Caco-2 (cell line): ENCODE data around the gene COL26A1. TPM values are rescaled to one million over a fixed set of nuclear protein-coding genes. Genes with fewer than 3 reads are reported as not detected.
A peak's percentile ranks its signal among the peaks of the same experiment; 100 is the strongest.

Source experiments
- BruUV-seq: library from RNA; stranded (reverse); fragments of 400-500 nt; replicated peaks from 2 replicates; lab custom pipeline; 2021; lab: Mats Ljungman, UMichigan
- CTCF ChIA-PET: fragments of 300-600 bp; sonication (Branson Sonifier 250); formaldehyde crosslinking; loops from one replicate; lab custom pipeline; 2022; ENCODE audit warnings: antibody characterized with exemption; lab: Charles Lee
- POLR2A ChIA-PET: fragments of 300-600 bp; sonication (Branson Sonifier 250); formaldehyde crosslinking; loops from one replicate; lab custom pipeline; 2022; ENCODE audit warnings: antibody characterized with exemption; lab: Charles Lee
- DNase-seq, 2 experiments: peaks; one replicate each; pipeline versions ENCODE4 v3.0.0 to v3.0.0-alpha.2; 2020 to 2022
- H3K27me3 ChIP-seq: replicated peaks from 2 replicates; pipeline ENCODE4 v1.6.0; 2011; ENCODE audit warnings: low read length; ENCODE audit not compliant: control insufficient read depth, insufficient read depth
- H3K36me3 ChIP-seq: 2 replicates; pipeline ENCODE4 v1.5.1; 2011; ENCODE audit warnings: low read length; ENCODE audit not compliant: control insufficient read depth, insufficient read depth
- H3K4me1 ChIP-seq: fragments of 250-450 bp; sonication (Bioruptor Pico); 2 replicates; pipeline ENCODE4 v1.5.1; 2020; ENCODE audit warnings: mild to moderate bottlenecking
- H3K4me3 ChIP-seq: 2 replicates; pipeline ENCODE4 v1.5.1; 2011; ENCODE audit warnings: low read depth, mild to moderate bottlenecking, control low read depth, low read length
- H3K9me3 ChIP-seq: fragments of 250-450 bp; sonication (Bioruptor Pico); 2 replicates; pipeline ENCODE4 v1.5.1; 2020; ENCODE audit warnings: mild to moderate bottlenecking, moderate library complexity
- H3K27ac Mint-ChIP-seq: one replicate; pipeline ENCODE4 v1.8.0; 2022; ENCODE audit warnings: mixed read lengths; ENCODE audit not compliant: unreplicated experiment
- H3K27me3 Mint-ChIP-seq: one replicate; pipeline ENCODE4 v1.8.0; 2022; ENCODE audit warnings: mixed read lengths; ENCODE audit not compliant: insufficient read depth, unreplicated experiment
- H3K36me3 Mint-ChIP-seq: one replicate; pipeline ENCODE4 v1.8.0; 2022; ENCODE audit warnings: mild to moderate bottlenecking, mixed read lengths; ENCODE audit not compliant: insufficient read depth, unreplicated experiment
- H3K4me1 Mint-ChIP-seq: one replicate; pipeline ENCODE4 v1.8.0; 2022; ENCODE audit warnings: low read depth, mixed read lengths; ENCODE audit not compliant: unreplicated experiment
- H3K4me3 Mint-ChIP-seq: one replicate; pipeline ENCODE4 v1.8.0; 2022; ENCODE audit warnings: mild to moderate bottlenecking, moderate library complexity, mixed read lengths; ENCODE audit not compliant: unreplicated experiment
- H3K9me3 Mint-ChIP-seq: one replicate; pipeline ENCODE4 v1.8.0; 2022; ENCODE audit warnings: mixed read lengths; ENCODE audit not compliant: unreplicated experiment
- intact Hi-C: fragments of 100-400 bp; cut with micrococcal nuclease; formaldehyde crosslinking; loops from one replicate; pipeline ENCODE4 v1.10.0; 2022; ENCODE audit not compliant: unreplicated experiment
- total RNA-seq: library from RNA; stranded (reverse); gene quantifications from 2 replicates; pipeline ENCODE4 v1.2.3, GENCODE V29; 2022
- TF ChIP-seq, protein P1 (sequence below), 2 experiments: fragments of 200-600 bp in 1 of 2; IDR thresholded peaks; 1 replicate in 1 of 2; 2 replicates in 1 of 2; pipeline versions ENCODE4 v1.5.1 to v1.8.0; 2011 to 2022; ENCODE audit warnings: antibody characterized with exemption in 1 of 2, control low read depth in 1 of 2, inconsistent platforms in 1 of 2, low read depth in 1 of 2, low read length in 1 of 2, mild to moderate bottlenecking in 1 of 2, moderate library complexity in 1 of 2; ENCODE audit not compliant: insufficient read depth in 1 of 2, severe bottlenecking in 1 of 2, unreplicated experiment in 1 of 2

Gene COL26A1
- total RNA-seq, 1 experiment from 2014 or later: 23.3 TPM

GRCh38 chr7:101567230-101567629, 204.6 kb downstream of the COL26A1 start:
- Histone ChIP-seq H3K9me3 (peaks cover 2% of the 10 kb centered on the region), H3K4me3 (no peak overlapping the region), H3K4me1 (no peaks in the 10 kb centered on the region; the same call in 1 of the 2 replicates), H3K27me3 (no peaks in the 10 kb centered on the region), H3K36me3 (no peaks in the 10 kb centered on the region)
- CTCF ChIA-PET: interaction anchor here (1.4 kb wide), 1 partner anchor 24 kb away, joined by 4 read pairs; no protein-coding TSS in a partner anchor
- POLR2A ChIA-PET: interaction anchor here (0.5 kb wide), 1 partner anchor 223 kb away, joined by 5 read pairs; no protein-coding TSS in a partner anchor
- intact Hi-C loops: no loop called here
- Mint-ChIP-seq H3K4me1 (peaks cover 16% of the 10 kb centered on the region), H3K4me3 (no peak overlapping the region), H3K36me3 (peaks cover 8% of the 10 kb centered on the region), H3K27me3 (no peaks in the 10 kb centered on the region), H3K9me3 (peaks cover 9% of the 10 kb centered on the region), H3K27ac (no peak overlapping the region)
- peak in 1 of 2 experiments; percentile 25 for DNase-seq
- BruUV-seq: no TSS peak
- TF ChIP-seq, protein P1, sequence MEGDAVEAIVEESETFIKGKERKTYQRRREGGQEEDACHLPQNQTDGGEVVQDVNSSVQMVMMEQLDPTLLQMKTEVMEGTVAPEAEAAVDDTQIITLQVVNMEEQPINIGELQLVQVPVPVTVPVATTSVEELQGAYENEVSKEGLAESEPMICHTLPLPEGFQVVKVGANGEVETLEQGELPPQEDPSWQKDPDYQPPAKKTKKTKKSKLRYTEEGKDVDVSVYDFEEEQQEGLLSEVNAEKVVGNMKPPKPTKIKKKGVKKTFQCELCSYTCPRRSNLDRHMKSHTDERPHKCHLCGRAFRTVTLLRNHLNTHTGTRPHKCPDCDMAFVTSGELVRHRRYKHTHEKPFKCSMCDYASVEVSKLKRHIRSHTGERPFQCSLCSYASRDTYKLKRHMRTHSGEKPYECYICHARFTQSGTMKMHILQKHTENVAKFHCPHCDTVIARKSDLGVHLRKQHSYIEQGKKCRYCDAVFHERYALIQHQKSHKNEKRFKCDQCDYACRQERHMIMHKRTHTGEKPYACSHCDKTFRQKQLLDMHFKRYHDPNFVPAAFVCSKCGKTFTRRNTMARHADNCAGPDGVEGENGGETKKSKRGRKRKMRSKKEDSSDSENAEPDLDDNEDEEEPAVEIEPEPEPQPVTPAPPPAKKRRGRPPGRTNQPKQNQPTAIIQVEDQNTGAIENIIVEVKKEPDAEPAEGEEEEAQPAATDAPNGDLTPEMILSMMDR (IDR thresholded peaks at IDR 0.05; ENCODE audit: insufficient read depth in 1 of 2, low read depth in 1 of 2, low read length in 1 of 2, severe bottlenecking in 1 of 2, unreplicated experiment in 1 of 2): no peak

DNA sequence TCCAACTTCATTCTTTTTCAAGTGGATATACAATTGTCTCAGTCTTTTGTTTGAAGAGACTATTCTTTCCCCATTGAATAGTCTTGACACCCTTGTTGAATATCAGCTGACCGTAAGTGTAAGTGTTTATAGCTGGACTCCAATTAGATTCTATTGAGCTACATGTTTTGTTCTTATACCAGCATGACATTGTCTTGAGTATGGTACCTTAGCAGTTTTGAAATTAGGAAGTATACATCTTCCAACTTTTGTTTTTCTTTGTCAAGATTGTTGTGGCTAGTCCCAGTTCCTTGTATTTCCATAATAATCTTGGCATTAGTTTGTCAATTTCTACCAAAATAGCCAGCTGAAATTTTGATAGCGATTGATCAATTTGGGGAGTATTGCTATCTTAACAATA, 209.5 kb downstream of the COL26A1 start:
- intact Hi-C loops: no loop called here
- Histone ChIP-seq H3K4me3 (no peak overlapping the region), H3K9me3 (peaks cover 11% of the 10 kb centered on the region), H3K27me3 (no peaks in the 10 kb centered on the region), H3K36me3 (no peaks in the 10 kb centered on the region), H3K4me1 (peaks cover 10% of the 10 kb centered on the region)
- Mint-ChIP-seq H3K4me1 (peaks cover 23% of the 10 kb centered on the region), H3K36me3 (no peaks in the 10 kb centered on the region), H3K4me3 (no peak overlapping the region), H3K27me3 (no peaks in the 10 kb centered on the region), H3K9me3 (peaks cover 26% of the 10 kb centered on the region), H3K27ac (no peak overlapping the region)
- ChIA-PET POLR2A (no interaction called here), CTCF (no interaction called here)
- DNase-seq: no peak
- TF ChIP-seq, protein P1 (IDR thresholded peaks at IDR 0.05; ENCODE audit: insufficient read depth in 1 of 2, low read depth in 1 of 2, low read length in 1 of 2, severe bottlenecking in 1 of 2, unreplicated experiment in 1 of 2): no peak
- no TSS peak for BruUV-seq

- no peaks in the 10 kb centered on the region for H3K36me3 ChIP-seq
- H3K27me3 Mint-ChIP-seq: no peaks in the 10 kb centered on the region
- intact Hi-C loops: loop anchor here (1.0 kb wide), 1 partner anchor 10 kb away; no protein-coding TSS in a partner anchor
- no peaks in the 10 kb centered on the region for H3K36me3 Mint-ChIP-seq
- BruUV-seq: no TSS peak
- H3K4me3 Mint-ChIP-seq: peak overlapping the region; percentile 29
- CTCF ChIA-PET: interaction anchor here (0.6 to 1.3 kb wide), 2 partner anchors 32 to 262 kb away, joined by 3 to 4 read pairs; no protein-coding TSS in a partner anchor
- peaks cover 10% of the 10 kb centered on the region for H3K4me1 ChIP-seq
- peaks cover 30% of the 10 kb centered on the region for H3K4me1 Mint-ChIP-seq
- TF ChIP-seq, protein P1 (IDR thresholded peaks at IDR 0.05; ENCODE audit: insufficient read depth in 1 of 2, low read depth in 1 of 2, low read length in 1 of 2, severe bottlenecking in 1 of 2, unreplicated experiment in 1 of 2): no peak
- H3K9me3 Mint-ChIP-seq: peaks cover 40% of the 10 kb centered on the region
- H3K27me3 ChIP-seq: no peaks in the 10 kb centered on the region
- POLR2A ChIA-PET: interaction anchor here (0.5 kb wide), 1 partner anchor 192 kb away, joined by 3 read pairs; no protein-coding TSS in a partner anchor
- peaks cover 13% of the 10 kb centered on the region for H3K9me3 ChIP-seq
- H3K4me3 ChIP-seq: no peak overlapping the region
- DNase-seq: peak; percentile 62 to 66
- H3K27ac Mint-ChIP-seq: peak overlapping the region; percentile 81
Measured at GRCh38 chr7:101575168-101575567, 212.5 kb downstream of the COL26A1 start.
